Ovary (tissue), 9 donors: ENCODE data around the gene RPL22. TPM values are rescaled to one million over a fixed set of nuclear protein-coding genes. Genes with fewer than 3 reads are reported as not detected.

Experiments
- DNase-seq, 5 donors: peaks; one replicate each; pipeline ENCODE4 v3.0.0-alpha.2; 2019 to 2020
- H3K27ac ChIP-seq, 2 donors: fragments of 200-600 bp; one replicate each; pipeline versions ENCODE4 v1.5.1 to v1.8.0; 2019 to 2022
- H3K27me3 ChIP-seq: fragments of 200-600 bp; one replicate; pipeline ENCODE4 v1.8.0; 2022
- H3K36me3 ChIP-seq: fragments of 200-600 bp; sonication (generic); one replicate; pipeline ENCODE4 v1.5.1; 2019
- H3K4me1 ChIP-seq: one replicate; pipeline ENCODE4 v1.8.1; 2013; ENCODE audit warnings: mild to moderate bottlenecking, moderate library complexity; ENCODE audit not compliant: insufficient read depth
- H3K4me3 ChIP-seq: fragments of 200-600 bp; sonication (generic); one replicate; pipeline ENCODE4 v1.5.1; 2017
- H3K9me3 ChIP-seq, 2 donors: fragments of 200-600 bp in 1 of 2; sonication (generic) in 1 of 2; one replicate each; pipeline versions ENCODE4 v1.5.1 to v1.8.1; 2013 to 2019; ENCODE audit warnings: mild to moderate bottlenecking in 1 of 2, moderate library complexity in 1 of 2
- EP300 ChIP-seq: sonication (generic); formaldehyde crosslinking; IDR thresholded peaks from one replicate; pipeline ENCODE4 v1.6.1; 2017; ENCODE audit warnings: antibody characterized with exemption
- POLR2A ChIP-seq: fragments of 450-650 bp; IDR thresholded peaks from one replicate; pipeline ENCODE4 v1.6.1; 2017; ENCODE audit warnings: antibody characterized with exemption, mild to moderate bottlenecking, moderate library complexity
- WGBS, 3 donors: extraction: QIAGEN DNeasy Blood & Tissue Kit in 1 of 3; methylation state at CpG; one replicate each; pipeline versions ENCODE4 v1.1.5 to v1.1.7; 2013 to 2017; 5-methylcytosine and 5-hydroxymethylcytosine counted together
- intact Hi-C, 4 donors: fragments of 100-400 bp; cut with DNase I; formaldehyde crosslinking; loops; one replicate each; pipeline versions ENCODE4 v1.11.0 to v1.15.1; 2022 to 2023
- polyA plus RNA-seq, 2 donors: library from polyadenylated mRNA; stranded (reverse); fragments of 200-250 nt in 1 of 2; fragments of 350-450 nt in 1 of 2; fragmentation: Illumina TruSeq in 1 of 2; extraction: RNeasy Lipid Tissue Mini Kit (QIAGEN cat#74804) in 1 of 2; gene quantifications; one replicate each; pipeline ENCODE4 v1.2.3, GENCODE V29; 2013 to 2014
- total RNA-seq, 7 donors: library from RNA; depleted of rRNA in 2 of 7; stranded (reverse); fragments of >200 nt in 2 of 7; fragmentation: NEBNext Ultra II Directional in 3 of 7; extraction: Animal tissue kit (Norgen Biotek cat#: 25700) in 3 of 7; gene quantifications; one replicate each; pipeline versions ENCODE4 v1.1.0 to v1.2.4, GENCODE V29; 2016 to 2023
- TF ChIP-seq, protein P1 (sequence below), 3 donors: fragments of 450-650 bp in 2 of 3; fragments of 200-600 bp in 1 of 3; IDR thresholded peaks; one replicate each; pipeline versions ENCODE4 v1.5.1 to v1.8.0; 2016 to 2022; ENCODE audit warnings: antibody characterized with exemption in 3 of 3, mild to moderate bottlenecking in 1 of 3
- donor health status: DM: no; HTN: no; CAD: no; lungs with moderate emphysema.
- donor health status: DM: no; HTN: no; CAD: no.
- donor health status: Bipolar disorder and iron deficiency.
- donor health status: DM: yes; HTN: yes; CAD: no.
- donor health status: DM: no; HTN: no; CAD: no.
- donor health status: DM: yes; HTN: yes; CAD: no.

RPL22 gene
- total and polyA plus RNA-seq, 9 donors = 379 to 2,062 (median 715) TPM

DNA sequence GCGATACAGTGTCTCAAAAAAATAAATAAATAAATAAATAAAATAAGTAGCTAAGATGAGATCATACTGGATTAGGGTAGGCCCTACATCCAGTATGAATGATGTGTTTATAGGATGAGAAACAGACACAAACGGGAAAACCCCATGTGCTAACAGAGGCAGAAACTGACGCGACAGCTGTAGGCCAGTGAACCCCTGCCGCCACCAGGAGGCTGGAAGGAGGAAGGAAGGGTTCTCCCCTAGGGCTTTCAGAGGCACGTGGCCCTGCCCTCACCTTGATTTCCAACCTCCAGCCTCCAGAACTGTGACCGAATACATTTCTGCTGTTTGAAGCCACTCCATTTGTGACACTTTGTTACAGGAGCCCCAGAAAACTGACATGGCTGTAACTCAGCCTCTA is 57.8 kb downstream of the RPL22 start:
- Histone ChIP-seq H3K27me3 (no peaks in the 10 kb centered on the region), H3K27ac (no peak overlapping the region), H3K4me3 (no peak overlapping the region), H3K36me3 (no peaks in the 10 kb centered on the region), H3K9me3 (no peaks in the 10 kb centered on the region), H3K4me1 (no peaks in the 10 kb centered on the region)
- no peak for TF ChIP-seq POLR2A
- no peak for TF ChIP-seq EP300
- TF ChIP-seq, protein P1, sequence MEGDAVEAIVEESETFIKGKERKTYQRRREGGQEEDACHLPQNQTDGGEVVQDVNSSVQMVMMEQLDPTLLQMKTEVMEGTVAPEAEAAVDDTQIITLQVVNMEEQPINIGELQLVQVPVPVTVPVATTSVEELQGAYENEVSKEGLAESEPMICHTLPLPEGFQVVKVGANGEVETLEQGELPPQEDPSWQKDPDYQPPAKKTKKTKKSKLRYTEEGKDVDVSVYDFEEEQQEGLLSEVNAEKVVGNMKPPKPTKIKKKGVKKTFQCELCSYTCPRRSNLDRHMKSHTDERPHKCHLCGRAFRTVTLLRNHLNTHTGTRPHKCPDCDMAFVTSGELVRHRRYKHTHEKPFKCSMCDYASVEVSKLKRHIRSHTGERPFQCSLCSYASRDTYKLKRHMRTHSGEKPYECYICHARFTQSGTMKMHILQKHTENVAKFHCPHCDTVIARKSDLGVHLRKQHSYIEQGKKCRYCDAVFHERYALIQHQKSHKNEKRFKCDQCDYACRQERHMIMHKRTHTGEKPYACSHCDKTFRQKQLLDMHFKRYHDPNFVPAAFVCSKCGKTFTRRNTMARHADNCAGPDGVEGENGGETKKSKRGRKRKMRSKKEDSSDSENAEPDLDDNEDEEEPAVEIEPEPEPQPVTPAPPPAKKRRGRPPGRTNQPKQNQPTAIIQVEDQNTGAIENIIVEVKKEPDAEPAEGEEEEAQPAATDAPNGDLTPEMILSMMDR (IDR thresholded peaks at IDR 0.05) = no peak
- no peak for DNase-seq
- intact Hi-C loops = no loop called here
- 47 to 61% (median 60%) methylated on average over 7 of the region's 7 CpGs for WGBS, 3 donors

DNA sequence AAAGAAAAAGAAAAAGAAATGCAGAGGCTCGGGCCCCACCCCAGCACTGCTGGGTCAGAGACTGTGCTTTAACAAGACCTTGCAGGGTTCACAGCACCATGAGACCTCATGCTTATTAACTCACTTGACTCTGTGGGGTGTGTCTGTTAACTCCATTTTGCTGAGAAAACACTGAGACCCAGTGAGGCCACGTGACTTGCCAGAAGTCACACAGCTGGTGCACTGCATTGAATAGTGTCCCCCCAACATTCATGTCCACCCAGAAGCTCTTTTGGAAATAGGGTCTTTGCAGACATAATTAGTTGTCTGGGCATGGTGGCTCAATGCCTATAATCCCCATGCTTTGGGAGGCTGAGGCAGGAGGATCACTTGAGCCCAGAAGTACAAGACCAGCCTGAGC is 59.0 kb downstream of the RPL22 start:
- H3K27me3 ChIP-seq = no peaks in the 10 kb centered on the region
- intact Hi-C loops = no loop called here
- no peak overlapping the region for H3K27ac ChIP-seq
- no peaks in the 10 kb centered on the region for H3K9me3 ChIP-seq
- no peaks in the 10 kb centered on the region for H3K36me3 ChIP-seq
- no peaks in the 10 kb centered on the region for H3K4me1 ChIP-seq
- no peak overlapping the region for H3K4me3 ChIP-seq
- TF ChIP-seq, protein P1 (IDR thresholded peaks at IDR 0.05) = no peak
- TF ChIP-seq EP300 = no peak
- no peak for TF ChIP-seq POLR2A
- no peak for DNase-seq
- 80 to 94% (median 84%) methylated on average over 2 of the region's 2 CpGs for WGBS, 3 donors

DNA sequence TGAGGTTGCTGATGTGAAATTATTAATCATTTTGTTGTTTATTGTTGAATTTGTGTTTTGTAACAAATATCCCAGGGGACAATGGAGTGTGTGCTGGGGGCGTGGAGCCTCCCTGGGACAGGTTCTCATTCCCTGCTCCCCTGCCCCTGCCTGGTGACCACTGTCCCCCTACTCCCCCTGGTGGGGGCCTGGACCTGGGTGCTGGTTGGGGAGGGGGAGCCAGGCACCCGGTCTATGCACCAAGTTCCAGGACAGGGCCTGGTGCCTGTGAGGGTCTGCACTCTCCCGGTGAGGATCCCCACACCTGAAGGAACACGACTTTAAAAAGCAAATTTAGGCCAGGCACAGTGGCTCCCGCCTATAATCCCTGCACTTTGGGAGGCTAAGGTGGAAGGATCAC is 61.6 kb downstream of the RPL22 start:
- no peaks in the 10 kb centered on the region for H3K9me3 ChIP-seq
- intact Hi-C loops = no loop called here
- no peaks in the 10 kb centered on the region for H3K4me1 ChIP-seq
- TF ChIP-seq EP300 (no peak), POLR2A (no peak)
- TF ChIP-seq, protein P1 (IDR thresholded peaks at IDR 0.05) = no peak
- no peak overlapping the region for H3K4me3 ChIP-seq
- no peak overlapping the region for H3K27ac ChIP-seq
- 74 to 81% (median 76%) methylated on average over 5 of the region's 5 CpGs for WGBS, 3 donors
- H3K36me3 ChIP-seq = no peaks in the 10 kb centered on the region
- no peaks in the 10 kb centered on the region for H3K27me3 ChIP-seq
- DNase-seq = no peak

DNA sequence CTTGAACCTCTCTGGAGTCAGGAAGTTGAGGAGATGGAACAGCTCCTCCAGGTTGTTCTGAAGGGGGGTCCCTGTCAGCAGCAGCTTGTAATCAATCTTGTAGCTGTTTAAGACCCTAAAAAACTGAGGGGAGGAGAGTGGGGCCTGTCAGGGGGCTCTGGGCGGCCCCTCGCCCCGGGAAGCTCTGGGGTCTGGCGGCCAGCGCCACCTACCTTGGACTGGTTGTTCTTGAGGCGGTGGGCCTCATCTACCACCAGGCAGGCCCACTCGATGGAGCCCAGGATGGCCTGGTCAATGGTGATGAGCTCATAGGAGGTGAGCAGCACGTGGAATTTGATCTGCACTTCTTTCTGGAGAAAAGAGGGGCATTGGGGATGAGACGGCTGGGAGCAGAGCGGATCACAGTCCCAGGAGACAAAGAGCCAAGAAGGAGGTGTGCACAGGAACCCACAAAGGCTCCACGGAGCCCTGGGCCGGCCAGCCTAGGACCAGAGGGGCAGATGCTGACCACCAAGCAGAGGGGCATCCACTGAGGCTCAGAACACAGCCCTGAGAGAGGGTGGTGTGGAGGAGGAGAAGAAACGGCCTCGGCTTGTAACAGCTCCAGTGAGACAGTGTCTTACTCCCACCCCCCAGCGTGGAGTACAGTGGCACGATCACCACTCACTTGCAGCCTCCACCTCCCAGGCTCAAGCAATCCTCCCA is 62.7 kb downstream of the RPL22 start:
- intact Hi-C loops = no loop called here
- TF ChIP-seq POLR2A = no peak
- TF ChIP-seq EP300 = no peak
- TF ChIP-seq, protein P1 (IDR thresholded peaks at IDR 0.05) = no peak
- Histone ChIP-seq H3K9me3 (no peaks in the 10 kb centered on the region), H3K4me3 (no peak overlapping the region), H3K36me3 (no peaks in the 10 kb centered on the region), H3K4me1 (no peaks in the 10 kb centered on the region), H3K27me3 (no peaks in the 10 kb centered on the region), H3K27ac (no peak overlapping the region)
- WGBS, 3 donors = 72 to 83% (median 82%) methylated on average over 16 of the region's 16 CpGs
- no peak for DNase-seq

Other genes with a start within 250 kb of the RPL22 start
- gene NPHP4, start 207.2 kb downstream of the RPL22 start, total RNA-seq = 10 to 100 TPM in 6 of 7 donors, 1 to 10 TPM in 1; 7.9 to 20.8 (median 11.0) TPM
- 1 to 10 TPM; 1.5 to 5.7 TPM for gene NPHP4, start 207.2 kb downstream of the RPL22 start, polyA plus RNA-seq
- 10 to 100 TPM in 2 of 7 donors, 1 to 10 TPM in 5; 2.9 to 18.3 (median 8.0) TPM for gene KCNAB2, start 153.7 kb downstream of the RPL22 start, total RNA-seq
- gene KCNAB2, start 153.7 kb downstream of the RPL22 start, polyA plus RNA-seq = 1 to 10 TPM; 5.4 to 6.3 TPM
- under 1 TPM; under 0.01 to 0.54 (median 0.23) TPM for gene CHD5, start 19.3 kb downstream of the RPL22 start, total RNA-seq
- gene CHD5, start 19.3 kb downstream of the RPL22 start, polyA plus RNA-seq = under 1 TPM; 0.12 to 0.29 TPM
- 10 to 100 TPM in 2 of 7 donors, 1 to 10 TPM in 5; 2.3 to 24.4 (median 7.8) TPM for gene RNF207, start 6.5 kb upstream of the RPL22 start, total RNA-seq
- gene RNF207, start 6.5 kb upstream of the RPL22 start, polyA plus RNA-seq = 1 to 10 TPM; 2.0 to 3.0 TPM
- gene ICMT, start 36.4 kb upstream of the RPL22 start, total RNA-seq = 10 to 100 TPM; 13.2 to 39.3 (median 29.9) TPM
- 10 to 100 TPM; 14.8 to 57.9 TPM for gene ICMT, start 36.4 kb upstream of the RPL22 start, polyA plus RNA-seq
- not detected for gene HES3, start 44.6 kb upstream of the RPL22 start, total RNA-seq
- not detected for gene HES3, start 44.6 kb upstream of the RPL22 start, polyA plus RNA-seq
- gene GPR153, start 61.5 kb upstream of the RPL22 start, total RNA-seq = 10 to 100 TPM in 5 of 7 donors, 1 to 10 TPM in 2; 6.0 to 42.0 (median 17.8) TPM
- 10 to 100 TPM in 1 of 2 donors, 1 to 10 TPM in 1; 4.2 to 11.0 TPM for gene GPR153, start 61.5 kb upstream of the RPL22 start, polyA plus RNA-seq
- 10 to 100 TPM in 4 of 7 donors, 1 to 10 TPM in 3; 8.2 to 16.3 (median 11.3) TPM for gene ACOT7, start 194.2 kb upstream of the RPL22 start, total RNA-seq
- gene ACOT7, start 194.2 kb upstream of the RPL22 start, polyA plus RNA-seq = 10 to 100 TPM in 1 of 2 donors, 1 to 10 TPM in 1; 6.4 to 20.7 TPM
- gene HES2, start 220.3 kb upstream of the RPL22 start, total RNA-seq = 1 to 10 TPM in 1 of 7 donors, under 1 TPM in 5, not detected in 1; 0.08 to 9.2 (median 0.43) TPM
- gene HES2, start 220.3 kb upstream of the RPL22 start, polyA plus RNA-seq = not detected
- 10 to 100 TPM in 1 of 7 donors, 1 to 10 TPM in 4, under 1 TPM in 2; 0.51 to 46.2 (median 1.9) TPM for gene ESPN, start 225.2 kb upstream of the RPL22 start, total RNA-seq
- gene ESPN, start 225.2 kb upstream of the RPL22 start, polyA plus RNA-seq = under 1 TPM in 1 of 2 donors, not detected in 1; 0.11 TPM